GM18867 (cell line): Measurements from ENCODE around the gene IFIT5.
"Not testable (repeated sequence)": the region's sequence is repeated elsewhere in the genome, so short reads cannot be mapped to it uniquely, and the experiment has no call there.

Experiments
- ATAC-seq: cut with Tn5 transposase; IDR thresholded peaks from one replicate; pipeline ENCODE4 v1.9.1; 2021; ENCODE audit warnings: mild to moderate bottlenecking, moderate library complexity; ENCODE audit not compliant: unreplicated experiment

Gene IFIT5

GRCh38 chr10:89425000-89425399 lies 10.6 kb downstream of the IFIT5 start:
- ATAC-seq, result no peak

GRCh38 chr10:89426230-89426868 lies 12.0 kb downstream of the IFIT5 start:
- ATAC-seq, result peak; percentile 51

- no peak for ATAC-seq
Observed at GRCh38 chr10:89427629-89428028, 13.3 kb downstream of the IFIT5 start.

GRCh38 chr10:89428877-89429276 lies 14.5 kb downstream of the IFIT5 start:
- ATAC-seq, result no peak

GRCh38 chr10:89431977-89432376 lies 17.6 kb downstream of the IFIT5 start:
- no peak for ATAC-seq

GRCh38 chr10:89438525-89438924 lies 24.2 kb downstream of the IFIT5 start:
- no peak for ATAC-seq

- ATAC-seq, result no peak
Observed at GRCh38 chr10:89440226-89441009, 26.1 kb downstream of the IFIT5 start.

GRCh38 chr10:89442289-89442688 lies 27.9 kb downstream of the IFIT5 start:
- no peak for ATAC-seq

- not testable (repeated sequence) for ATAC-seq
Observed at GRCh38 chr10:89444819-89445218, 30.5 kb downstream of the IFIT5 start.

- no peak for ATAC-seq
Observed at GRCh38 chr10:89450901-89451300, 36.5 kb downstream of the IFIT5 start.

- ATAC-seq, result no peak
Observed at GRCh38 chr10:89452193-89452592, 37.8 kb downstream of the IFIT5 start.

GRCh38 chr10:89454561-89455347 lies 40.4 kb downstream of the IFIT5 start:
- ATAC-seq, result no peak

- no peak for ATAC-seq
Observed at GRCh38 chr10:89458291-89458690, 43.9 kb downstream of the IFIT5 start.

GRCh38 chr10:89458784-89459183 lies 44.4 kb downstream of the IFIT5 start:
- ATAC-seq, result no peak

- ATAC-seq, result no peak
Observed at GRCh38 chr10:89463846-89464537, 49.6 kb downstream of the IFIT5 start.

- ATAC-seq, result no peak
Observed at GRCh38 chr10:89465196-89465595, 50.8 kb downstream of the IFIT5 start.

- no peak for ATAC-seq
Observed at GRCh38 chr10:89466599-89467035, 52.2 kb downstream of the IFIT5 start.

- no peak for ATAC-seq
Observed at GRCh38 chr10:89468191-89468965, 54.0 kb downstream of the IFIT5 start.

- no peak for ATAC-seq
Observed at GRCh38 chr10:89469517-89469916, 55.1 kb downstream of the IFIT5 start.
